ENCODE measurements around the gene TRAFD1.

DNA sequence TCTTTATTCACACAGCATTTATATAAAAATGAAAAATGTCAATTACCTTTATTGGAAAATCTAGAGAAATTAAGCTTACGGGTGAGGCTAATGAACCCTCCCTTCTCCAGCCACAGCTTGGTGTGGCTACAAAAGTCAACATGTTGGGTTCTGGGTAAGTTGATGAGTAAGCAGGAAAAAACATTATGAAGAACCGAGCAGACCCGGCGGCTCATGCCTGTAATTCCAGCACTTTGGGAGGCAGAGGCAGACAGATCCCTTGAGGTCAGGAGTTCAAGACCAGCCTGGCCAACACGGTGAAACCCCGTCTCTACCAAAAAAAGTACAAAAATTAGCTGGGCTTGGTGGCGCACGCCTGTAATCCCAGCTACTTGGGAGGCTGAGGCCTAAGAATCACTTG, 27.7 kb upstream of the TRAFD1 start:
- TF ChIP-seq CTCF (IDR thresholded peaks at IDR 0.05): no peak
- no peak for TF ChIP-seq POLR2AphosphoS5 (IDR thresholded peaks at IDR 0.05; ENCODE audit: insufficient read depth in 1 of 2, low read depth in 1 of 2)

Measured in vagina (tissue), 2 donors.